OCI-M2 (cell line): ENCODE data around the gene RNF8.
"Not testable (repeated sequence)": the region's sequence is repeated elsewhere in the genome, so short reads cannot be mapped to it uniquely, and the experiment has no call there.

Experiments
- DNase-seq: peaks from one replicate; lab custom pipeline; 2025; ENCODE audit not compliant: unreplicated experiment; lab: John Stamatoyannopoulos, UW

The RNF8 gene

DNA sequence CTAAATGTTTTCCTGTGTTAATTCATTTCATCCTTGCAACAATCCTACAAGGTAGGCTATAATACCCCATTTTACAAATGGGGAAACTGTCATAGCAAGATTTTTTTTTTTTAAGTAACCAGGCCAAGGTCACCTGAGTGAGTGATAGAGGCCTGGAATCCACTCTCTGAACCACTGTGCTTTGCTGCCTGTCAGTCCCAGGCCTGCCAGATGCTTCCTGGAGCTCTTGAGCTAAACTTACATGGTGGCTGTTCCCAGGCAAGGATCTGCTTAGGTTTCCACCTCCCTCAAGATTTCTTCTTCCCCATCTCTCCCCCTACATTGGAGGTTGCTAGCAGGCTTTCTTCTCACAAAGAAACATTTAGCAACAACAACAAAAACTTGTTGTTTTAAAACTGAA lies 32.7 kb upstream of the RNF8 start:
- no peak for DNase-seq

DNA sequence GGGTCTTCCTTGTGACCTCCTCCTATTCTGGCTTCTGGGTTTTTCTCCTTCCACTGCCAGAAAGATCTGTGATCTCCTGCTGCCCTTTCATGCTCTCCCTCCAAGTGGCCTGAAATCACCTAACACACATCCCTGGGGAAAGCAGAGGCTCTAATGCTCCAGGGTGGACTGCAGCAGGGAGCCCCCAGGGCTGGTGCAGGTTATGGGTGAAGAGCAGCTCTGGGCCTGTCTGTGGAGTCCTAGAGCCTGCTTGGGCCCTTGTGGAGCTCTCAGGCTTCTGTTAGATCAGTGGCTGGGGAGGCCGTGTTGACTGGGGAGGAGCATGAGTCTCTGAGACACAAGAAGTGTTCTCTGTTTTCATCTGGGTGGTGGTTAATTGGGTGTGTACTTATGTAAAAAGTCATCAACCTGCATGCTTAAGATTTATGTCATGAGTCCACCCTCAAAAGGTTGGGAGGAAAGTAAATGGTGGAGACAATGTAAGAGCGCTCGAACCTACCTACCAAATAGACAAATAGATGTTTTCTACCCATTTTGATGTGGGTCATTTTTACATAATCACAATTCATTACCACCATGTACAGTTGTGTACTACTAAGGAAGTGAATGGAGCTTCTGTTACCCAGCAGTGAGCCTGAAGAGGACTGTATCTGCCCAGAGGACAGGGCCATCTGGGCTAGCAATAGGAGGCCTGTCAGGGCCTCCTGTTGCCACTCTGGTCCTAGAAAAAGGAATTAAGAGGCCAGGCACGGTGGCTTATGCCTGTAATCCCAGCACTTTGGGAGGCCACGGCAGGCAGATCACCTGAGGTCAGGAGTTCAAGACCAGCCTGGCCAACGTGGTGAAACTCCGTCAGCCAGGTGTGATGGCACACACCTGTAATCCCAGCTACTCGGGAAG lies 32.0 kb upstream of the RNF8 start:
- DNase-seq: no peak

DNA sequence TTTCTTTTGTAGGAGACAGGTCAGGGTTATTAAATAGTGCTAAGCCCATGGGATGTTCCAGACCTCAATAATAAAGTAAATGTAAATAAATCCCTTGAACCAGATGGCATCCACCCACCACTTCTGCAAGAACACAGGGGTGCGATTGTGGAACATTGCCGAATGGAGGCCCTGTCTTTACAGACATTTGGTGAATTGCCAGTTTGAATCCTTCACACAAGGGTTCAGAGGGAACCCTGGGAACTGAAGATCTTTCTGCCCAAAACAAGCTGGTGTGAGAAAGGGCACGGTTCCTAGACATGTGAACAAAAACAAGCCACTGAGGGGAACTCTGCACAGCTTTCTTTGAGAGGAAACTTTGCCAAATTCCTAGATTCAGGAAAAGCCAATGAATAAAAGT lies 30.2 kb upstream of the RNF8 start:
- no peak for DNase-seq

DNA sequence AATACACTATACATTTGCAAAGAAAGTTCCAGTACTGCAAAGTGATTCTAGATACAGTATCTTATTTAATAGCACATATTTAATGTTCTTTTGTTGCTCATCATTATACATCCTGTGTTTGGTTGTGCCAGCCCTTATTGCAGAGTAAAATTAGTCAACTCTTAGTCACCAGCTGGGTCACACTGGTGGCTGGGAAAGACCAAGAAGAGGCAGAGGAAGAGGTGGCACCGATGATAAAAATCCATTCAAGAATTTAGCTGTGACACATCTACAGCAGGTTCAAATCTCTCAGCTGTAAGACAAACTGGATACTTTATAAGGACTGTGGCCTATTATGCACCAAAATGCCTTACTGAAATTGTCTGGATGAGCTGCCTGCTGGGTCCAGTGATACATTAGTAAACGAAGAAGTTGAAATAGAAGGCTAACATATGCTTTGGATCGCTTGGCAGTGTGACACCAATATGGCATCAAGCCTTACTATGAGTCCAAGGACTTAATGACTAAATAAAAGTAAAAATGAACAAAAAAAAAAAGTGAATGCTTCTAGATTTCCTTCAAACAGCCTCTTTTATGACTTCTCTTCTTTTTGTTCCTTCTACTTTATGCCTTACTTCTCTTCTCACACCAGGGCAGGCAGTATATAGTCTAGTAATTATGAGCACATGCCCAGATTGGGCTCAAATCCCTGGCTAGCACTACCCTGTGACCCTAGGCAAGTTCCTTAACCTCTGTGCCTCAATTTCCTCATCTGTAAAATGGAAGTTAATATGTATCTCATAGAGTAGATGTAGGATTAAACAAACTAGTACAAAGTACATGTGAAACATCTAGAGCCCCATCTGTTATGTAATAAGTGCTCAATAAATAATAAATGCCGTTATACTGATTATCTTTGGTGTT lies 29.4 kb upstream of the RNF8 start:
- no peak for DNase-seq

DNA sequence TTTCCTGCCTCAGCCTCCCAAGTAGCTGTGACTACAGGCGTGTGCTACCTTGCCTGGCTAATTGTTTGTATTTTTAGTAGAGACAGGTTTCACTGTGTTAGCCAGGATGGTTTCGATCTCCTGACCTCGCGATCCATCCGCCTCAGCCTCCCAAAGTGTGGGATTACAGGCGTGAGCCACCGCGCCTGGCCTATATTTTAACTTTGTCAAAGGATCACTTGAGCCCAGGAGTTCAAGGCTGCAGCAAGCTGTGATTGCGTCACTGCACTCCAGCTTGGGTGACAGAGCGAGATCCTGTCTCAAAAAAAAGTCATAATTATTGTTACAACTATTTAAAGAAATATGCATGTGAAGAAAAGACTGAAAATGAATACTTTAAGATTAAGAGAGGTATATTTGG lies 23.4 kb upstream of the RNF8 start:
- DNase-seq: not testable (repeated sequence)

DNA sequence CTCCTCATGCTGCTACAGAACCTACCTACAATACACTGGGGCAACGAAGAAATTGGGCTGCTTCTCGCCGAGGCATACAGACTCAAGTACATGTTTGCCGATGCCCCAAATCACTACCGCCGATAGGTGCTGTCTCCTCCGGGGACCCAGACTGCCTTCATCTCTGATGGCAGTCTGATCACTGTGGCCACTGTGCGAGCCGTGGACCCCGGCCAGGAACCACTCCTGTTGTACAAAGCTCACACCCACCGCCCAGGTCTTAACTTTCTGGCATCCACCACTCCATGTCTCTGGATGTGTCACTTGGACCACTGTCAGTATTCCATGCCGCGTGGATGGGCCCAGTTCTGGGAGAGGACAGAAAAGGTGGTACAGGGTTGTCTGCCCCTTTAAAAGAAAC lies 22.7 kb upstream of the RNF8 start:
- no peak for DNase-seq

DNA sequence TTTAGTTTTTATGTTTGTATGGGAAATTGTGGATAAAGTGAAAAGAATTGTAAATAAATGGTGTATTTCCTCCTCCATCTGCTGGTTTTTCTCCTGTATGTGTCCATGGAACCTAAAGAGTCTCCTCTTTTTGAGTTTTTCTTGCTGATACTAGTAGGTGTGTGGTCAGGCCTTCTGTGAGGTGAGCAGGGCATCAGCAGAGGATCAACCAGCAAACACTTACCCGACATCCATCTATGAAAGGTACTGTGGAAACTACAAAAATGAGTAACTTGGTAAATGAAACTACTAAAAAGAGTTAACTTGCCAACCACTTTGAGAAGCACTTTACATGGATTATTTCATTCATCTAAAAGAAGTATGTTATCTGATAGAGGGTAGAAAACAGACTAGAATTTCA lies 20.9 kb upstream of the RNF8 start:
- no peak for DNase-seq

DNA sequence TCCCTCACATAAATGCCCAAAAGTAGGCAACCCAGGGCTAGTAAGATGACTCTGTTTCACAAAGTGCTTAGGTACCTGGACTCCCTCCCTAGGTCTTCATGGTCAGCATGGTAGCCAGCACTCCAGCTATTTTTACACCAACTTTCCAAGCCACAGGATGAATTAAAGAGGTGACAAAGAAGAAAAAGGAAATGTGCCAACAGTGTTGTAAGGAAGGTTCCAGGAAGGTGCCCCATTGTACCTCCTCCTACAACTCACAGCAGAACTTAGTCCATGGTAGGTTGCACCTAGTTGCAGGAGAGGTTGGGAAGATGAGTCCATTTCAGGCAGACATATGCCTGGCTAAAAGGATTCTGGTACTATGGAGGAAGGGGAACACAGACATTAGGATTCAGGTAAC lies 19.7 kb upstream of the RNF8 start:
- DNase-seq: no peak

DNA sequence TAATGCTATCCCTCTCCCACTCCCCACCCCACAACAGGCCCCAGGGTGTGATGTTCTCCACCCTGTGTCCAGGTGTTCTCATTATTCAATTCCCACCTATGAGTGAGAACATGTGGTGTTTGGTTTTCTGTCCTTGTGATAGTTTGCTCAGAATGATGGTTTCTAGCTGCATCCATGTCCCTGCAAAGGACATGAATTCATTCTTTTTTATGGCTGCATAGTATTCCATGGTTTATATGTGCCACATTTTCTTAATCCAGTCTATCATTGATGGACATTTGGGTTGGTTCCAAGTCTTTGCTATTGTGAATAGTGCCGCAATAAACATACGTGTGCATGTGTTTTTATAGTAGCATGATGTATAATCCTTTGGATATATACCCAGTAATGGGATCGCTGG lies 15.5 kb upstream of the RNF8 start:
- not testable (repeated sequence) for DNase-seq

DNA sequence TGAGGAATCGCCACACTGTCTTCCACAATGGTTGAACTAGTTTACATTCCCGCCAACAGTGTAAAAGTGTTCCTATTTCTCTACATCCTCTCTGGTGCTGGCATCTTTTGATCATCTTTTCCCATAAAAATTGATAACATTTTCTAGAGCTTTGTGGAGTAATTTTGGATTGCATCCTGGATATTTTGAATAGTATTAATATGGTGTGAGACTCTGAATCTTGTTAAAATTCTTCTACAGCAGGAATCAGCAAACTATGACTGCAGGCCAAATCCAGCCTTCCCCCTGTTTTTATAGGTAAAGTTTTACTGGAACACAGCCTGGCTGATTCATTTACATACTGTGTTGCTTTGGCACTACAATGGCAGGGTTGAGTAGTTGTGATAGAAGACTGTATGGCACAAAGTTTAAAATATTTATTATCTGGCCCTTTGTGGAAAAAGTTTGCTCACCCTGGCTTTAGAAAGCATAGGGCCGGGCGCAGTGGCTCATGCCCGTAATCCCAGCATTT lies 15.0 kb upstream of the RNF8 start:
- no peak for DNase-seq

DNA sequence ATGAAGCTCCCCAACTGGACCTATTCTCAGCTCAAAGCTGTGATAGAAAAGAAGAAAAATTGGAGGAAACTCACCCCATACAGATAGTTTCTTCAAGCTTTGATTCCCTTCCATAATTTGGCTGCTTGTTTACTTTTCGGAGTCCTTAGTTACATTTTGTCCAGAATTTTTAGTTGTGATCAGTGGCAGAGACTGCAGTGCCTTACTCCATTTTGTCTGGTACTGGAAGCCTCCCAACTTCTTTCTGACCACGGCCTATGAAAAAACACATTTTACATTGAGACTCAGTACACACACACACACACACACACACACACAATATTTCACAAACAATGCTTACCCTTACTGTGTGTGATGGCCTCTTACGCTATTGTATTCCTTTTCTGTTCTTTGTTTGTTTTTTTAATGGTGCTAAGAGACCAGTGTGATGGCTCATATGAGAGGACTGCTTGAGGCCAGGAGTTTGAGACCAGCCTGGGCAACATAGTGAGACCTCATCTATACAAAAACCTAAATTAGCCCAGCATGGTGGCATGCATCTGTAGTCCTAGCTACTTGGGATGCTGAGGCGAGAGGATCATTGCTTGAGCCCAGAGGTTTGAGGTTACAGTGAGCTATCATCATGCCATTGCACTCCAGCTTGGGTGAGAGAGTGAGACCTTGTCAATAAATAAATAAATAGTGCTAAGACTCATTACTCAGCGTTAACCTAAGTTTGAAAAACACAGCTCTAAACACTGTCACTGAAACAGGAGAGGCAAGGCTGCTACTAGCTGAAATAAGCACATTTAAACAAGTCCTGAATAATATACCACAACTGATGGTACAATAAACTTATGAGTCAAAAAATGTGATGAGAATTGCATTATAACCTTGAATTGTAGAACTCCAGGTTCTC lies 13.8 kb upstream of the RNF8 start:
- DNase-seq: no peak

DNA sequence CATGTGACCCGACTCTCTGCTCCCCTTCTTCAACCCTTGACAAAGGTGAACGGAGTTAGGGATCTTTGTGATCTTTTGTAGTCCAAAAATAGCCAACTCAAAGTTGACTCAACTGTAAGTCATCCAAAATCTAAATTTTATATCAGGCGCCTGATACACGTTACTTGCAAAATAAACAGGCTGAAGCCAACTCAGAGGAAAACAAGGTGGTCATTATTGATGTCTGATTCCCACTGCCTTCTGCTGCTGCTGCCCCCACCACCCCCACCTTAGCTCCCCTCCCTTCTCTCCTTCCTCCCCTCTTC lies 13.2 kb upstream of the RNF8 start:
- no peak for DNase-seq

DNA sequence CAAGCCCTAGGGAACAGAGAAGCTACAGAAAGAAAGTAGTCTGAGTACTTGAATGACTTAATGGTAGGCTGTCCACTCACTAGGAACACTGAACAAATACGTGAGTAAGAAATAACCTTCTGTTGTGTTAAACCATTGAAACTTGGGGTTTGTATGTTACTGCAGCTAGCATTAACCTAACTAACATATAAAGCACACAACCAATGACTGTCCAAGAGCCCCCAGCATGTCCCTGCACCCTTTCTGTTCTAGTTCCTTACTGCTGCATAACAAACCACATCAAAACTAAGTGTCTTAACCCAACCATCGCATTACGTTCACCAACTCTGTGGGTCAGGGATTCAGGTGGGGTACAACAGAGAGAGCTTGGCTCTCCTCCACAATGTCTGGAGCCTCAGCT lies 10.5 kb upstream of the RNF8 start:
- DNase-seq: no peak

DNA sequence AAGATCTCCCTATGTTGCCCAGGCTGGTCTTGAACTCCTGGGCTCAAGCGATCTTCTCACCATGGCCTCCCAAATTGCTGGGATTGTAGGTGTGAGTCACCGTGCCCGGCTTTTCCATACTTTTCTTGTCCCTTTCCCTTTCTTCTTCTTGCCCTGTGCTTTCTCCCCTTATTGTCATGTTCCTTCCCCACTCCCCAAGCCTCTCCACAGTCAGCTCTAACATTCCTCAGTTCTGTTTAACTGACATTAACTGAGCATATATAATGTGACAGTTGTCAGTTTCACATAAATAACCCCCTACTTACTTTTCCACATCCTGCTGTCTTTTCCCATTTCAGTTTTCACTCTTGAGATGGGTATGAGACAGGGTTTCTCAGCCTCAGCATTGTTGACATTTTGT lies 9.5 kb upstream of the RNF8 start:
- DNase-seq: no peak

DNA sequence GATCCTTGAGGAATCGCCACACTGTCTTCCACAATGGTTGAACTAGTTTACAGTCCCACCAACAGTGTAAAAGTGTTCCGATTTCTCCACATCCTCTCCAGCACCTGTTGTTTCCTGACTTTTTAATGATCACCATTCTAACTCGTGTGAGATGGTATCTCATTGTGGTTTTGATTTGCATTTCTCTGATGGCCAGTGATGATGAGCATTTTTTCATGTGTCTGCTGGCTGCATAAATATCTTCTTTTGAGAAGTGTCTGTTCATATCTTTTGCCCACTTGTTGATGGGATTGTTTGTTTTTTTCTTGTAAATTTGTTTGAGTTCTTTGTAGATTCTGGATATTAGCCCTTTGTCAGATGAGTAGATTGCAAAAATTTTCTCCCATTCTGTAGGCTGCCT lies 8.0 kb upstream of the RNF8 start:
- not testable (repeated sequence) for DNase-seq

DNA sequence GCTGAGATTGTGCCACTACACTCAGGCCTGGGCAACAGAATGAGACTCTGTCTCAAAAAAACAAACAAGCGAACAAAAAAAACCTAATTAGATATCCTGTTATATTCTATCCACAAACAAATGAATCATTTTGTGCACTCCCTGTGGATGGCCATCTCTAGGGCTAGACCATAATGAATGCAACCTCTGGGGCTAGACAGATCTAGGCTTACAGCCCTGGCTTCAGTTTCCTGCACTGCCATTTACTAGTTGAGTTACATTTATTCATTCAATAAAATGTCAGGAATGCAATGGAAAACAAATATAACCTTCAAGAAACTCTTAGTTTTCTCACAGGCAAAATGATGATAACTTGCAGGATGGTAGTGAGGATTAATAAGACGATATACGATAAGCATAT lies 6.6 kb upstream of the RNF8 start:
- DNase-seq: no peak

DNA sequence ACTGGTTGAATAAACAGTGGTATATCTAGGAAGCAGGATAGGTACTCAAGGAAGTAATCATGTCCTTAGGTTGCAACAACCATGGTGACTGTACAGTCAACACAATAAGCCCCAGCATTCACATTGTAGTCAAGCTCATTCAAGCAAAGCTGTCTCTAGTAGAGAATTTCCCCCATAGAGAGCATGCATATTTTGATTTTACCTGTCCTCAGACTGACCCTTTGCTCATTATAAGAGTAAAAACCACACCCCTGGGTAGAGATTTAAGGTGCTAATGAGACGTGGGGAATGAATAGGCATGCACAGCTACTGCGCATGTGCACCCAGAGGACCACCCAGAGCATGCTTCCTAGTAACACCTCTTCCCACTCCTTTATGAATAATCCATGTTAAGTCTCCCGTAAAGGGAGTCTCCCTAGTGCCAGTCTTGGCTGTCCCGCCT lies 6.1 kb upstream of the RNF8 start:
- no peak for DNase-seq

DNA sequence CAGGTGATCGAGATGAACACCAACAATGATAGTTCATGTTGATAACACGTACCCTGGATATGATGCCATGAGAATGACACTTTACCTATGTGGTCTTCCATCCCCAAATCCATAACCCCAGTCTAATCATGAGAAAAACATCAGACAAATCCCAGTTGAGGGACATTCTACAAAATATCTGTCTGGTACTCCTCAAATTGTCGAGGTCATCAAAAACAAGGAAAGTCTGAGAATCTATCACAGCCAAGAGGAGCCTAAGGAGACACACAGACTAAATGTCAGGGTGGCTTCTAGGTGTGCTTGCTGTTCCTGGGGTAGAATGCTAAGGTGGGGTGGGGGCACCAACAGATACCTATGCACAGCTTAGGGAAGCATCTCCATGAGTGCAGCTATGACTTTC lies 2.8 kb upstream of the RNF8 start:
- DNase-seq: no peak

DNA sequence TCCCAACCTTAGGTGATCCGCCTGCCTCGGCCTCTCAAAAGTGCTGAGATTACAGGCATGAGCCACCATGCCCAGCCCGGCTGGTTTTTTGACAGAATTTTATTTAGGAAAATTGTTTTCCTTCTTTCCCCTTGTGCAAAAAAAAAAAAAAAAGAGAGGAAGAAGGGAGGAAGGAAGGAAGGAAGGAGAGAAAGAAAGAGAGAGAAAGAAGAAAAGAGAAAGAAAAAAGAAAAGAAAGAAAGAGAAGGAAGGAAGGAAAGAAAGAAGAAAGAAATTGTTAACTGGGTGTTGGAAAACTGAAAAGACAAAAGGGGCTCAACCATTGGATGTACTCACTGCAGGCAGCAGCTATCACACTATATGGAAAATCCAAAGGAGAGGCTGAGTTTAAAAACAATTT lies 1.4 kb upstream of the RNF8 start:
- DNase-seq: no peak

DNA sequence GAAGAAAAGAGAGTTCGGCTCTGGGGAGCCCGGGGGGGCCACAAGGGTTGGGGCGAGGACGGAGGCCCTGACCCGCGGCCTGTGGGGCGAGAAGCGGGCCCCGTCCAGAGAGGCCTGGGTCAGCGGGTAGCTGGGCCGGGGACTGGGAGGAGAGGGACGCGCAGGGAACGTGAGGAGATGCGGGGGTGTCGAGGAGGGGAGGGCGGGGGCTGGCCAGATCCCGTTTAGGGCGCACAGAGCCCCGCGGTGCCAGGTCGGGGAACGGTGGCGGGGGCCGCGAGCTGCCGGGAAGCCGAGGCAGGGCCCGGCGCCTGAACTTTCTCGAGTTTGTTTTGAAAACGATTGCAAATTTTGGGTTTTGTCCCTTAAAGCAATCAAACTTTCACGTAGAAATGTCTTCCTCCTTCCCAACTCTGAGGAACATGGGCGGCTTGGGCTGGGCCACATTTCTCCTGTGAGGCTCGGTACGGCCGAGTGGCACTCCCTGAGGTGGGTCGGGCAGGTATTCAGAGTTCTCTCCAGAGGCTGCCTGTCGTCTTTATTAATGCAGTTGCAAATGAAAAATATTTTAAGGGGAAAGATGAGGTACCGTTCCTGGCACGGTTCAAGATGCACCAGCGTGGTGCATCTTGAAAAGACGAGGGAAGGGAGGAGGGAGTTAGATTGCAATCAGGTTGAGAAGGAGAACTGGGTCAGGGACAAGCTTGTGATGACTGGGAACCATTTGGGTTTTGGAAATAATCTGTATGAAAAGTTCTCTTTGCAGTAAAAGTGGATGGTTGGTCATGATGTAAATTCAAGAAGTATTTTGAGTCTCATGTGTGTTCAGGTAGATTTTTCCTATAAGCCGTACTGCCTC lies 972 bp downstream of the RNF8 start:
- no peak for DNase-seq
